H9 (cell line): ENCODE data around the gene ASXL3. TPM values are rescaled to one million over a fixed set of nuclear protein-coding genes. Genes with fewer than 3 reads are reported as not detected.

Experiments used
- DNase-seq: peaks from one replicate; pipeline ENCODE4 v3.0.0-alpha.2; 2017
- H2AFZ ChIP-seq: one replicate; pipeline ENCODE4 v1.6.1; 2013; ENCODE audit warnings: mild to moderate bottlenecking, low read length, control low read depth, moderate library complexity
- H2AK5ac ChIP-seq: 2 replicates; pipeline ENCODE4 v1.6.1; 2013; ENCODE audit warnings: low read length, control low read depth, mixed read lengths; ENCODE audit not compliant: insufficient read length
- H2BK120ac ChIP-seq: one replicate; pipeline ENCODE4 v1.6.1; 2013; ENCODE audit warnings: low read depth, mild to moderate bottlenecking, low read length, control low read depth, inconsistent platforms; ENCODE audit not compliant: poor library complexity, severe bottlenecking
- H2BK12ac ChIP-seq: 2 replicates; pipeline ENCODE4 v1.6.1; 2013; ENCODE audit warnings: low read length, control low read depth, mixed read lengths, low read depth; ENCODE audit not compliant: insufficient read length
- H2BK15ac ChIP-seq: 2 replicates; pipeline ENCODE4 v1.6.1; 2013; ENCODE audit warnings: low read depth, low read length, control low read depth
- H2BK20ac ChIP-seq: one replicate; pipeline ENCODE4 v1.6.1; 2013; ENCODE audit warnings: low read depth, mild to moderate bottlenecking, low read length, control low read depth, inconsistent platforms; ENCODE audit not compliant: poor library complexity, severe bottlenecking
- H2BK5ac ChIP-seq: 2 replicates; pipeline ENCODE4 v1.6.1; 2013; ENCODE audit warnings: low read length, control low read depth, mixed read lengths; ENCODE audit not compliant: insufficient read length
- H3K14ac ChIP-seq: 2 replicates; pipeline ENCODE4 v1.6.1; 2013; ENCODE audit warnings: low read length, control low read depth; ENCODE audit not compliant: insufficient read depth
- H3K18ac ChIP-seq: 2 replicates; pipeline ENCODE4 v1.6.1; 2013; ENCODE audit warnings: low read depth, mild to moderate bottlenecking, mixed read lengths, low read length, control low read depth; ENCODE audit not compliant: insufficient read length
- H3K23ac ChIP-seq: 2 replicates; pipeline ENCODE4 v1.6.1; 2013; ENCODE audit warnings: low read length, control low read depth, mixed read lengths, low read depth; ENCODE audit not compliant: insufficient read length
- H3K23me2 ChIP-seq: 2 replicates; pipeline ENCODE4 v1.6.1; 2013; ENCODE audit warnings: low read depth, mild to moderate bottlenecking, mixed read lengths, low read length, control low read depth; ENCODE audit not compliant: insufficient read length, poor library complexity, severe bottlenecking
- H3K27ac ChIP-seq: 2 replicates; pipeline ENCODE4 v1.5.1; 2013; ENCODE audit warnings: low read length, control low read depth, mixed read lengths, low read depth; ENCODE audit not compliant: insufficient read length
- H3K27me3 ChIP-seq: 2 replicates; pipeline ENCODE4 v1.6.1; 2013; ENCODE audit warnings: low read length, control low read depth, inconsistent platforms; ENCODE audit not compliant: insufficient read depth
- H3K4ac ChIP-seq: 2 replicates; pipeline ENCODE4 v1.6.1; 2013; ENCODE audit warnings: low read depth, mild to moderate bottlenecking, control low read depth, inconsistent platforms, low read length, moderate library complexity
- H3K4me1 ChIP-seq: 2 replicates; pipeline ENCODE4 v1.6.1; 2013; ENCODE audit warnings: low read length, control low read depth, inconsistent platforms; ENCODE audit not compliant: insufficient read depth
- H3K4me2 ChIP-seq: 2 replicates; pipeline ENCODE4 v1.6.1; 2013; ENCODE audit warnings: low read length, control low read depth, mixed read lengths; ENCODE audit not compliant: insufficient read length, insufficient read depth
- H3K56ac ChIP-seq: 2 replicates; pipeline ENCODE4 v1.6.1; 2013; ENCODE audit warnings: low read depth, mild to moderate bottlenecking, mixed read lengths, low read length, control low read depth; ENCODE audit not compliant: insufficient read length
- H3K79me1 ChIP-seq: 2 replicates; pipeline ENCODE4 v1.6.1; 2013; ENCODE audit warnings: low read depth, mild to moderate bottlenecking, moderate library complexity, low read length, control low read depth, inconsistent platforms; ENCODE audit not compliant: insufficient read depth, poor library complexity, severe bottlenecking
- H3K79me2 ChIP-seq: 2 replicates; pipeline ENCODE4 v1.6.1; 2013; ENCODE audit warnings: low read length, control low read depth, inconsistent platforms; ENCODE audit not compliant: insufficient read depth
- H3K9ac ChIP-seq: 2 replicates; pipeline ENCODE4 v1.6.1; 2013; ENCODE audit warnings: low read length, control low read depth, mixed read lengths; ENCODE audit not compliant: insufficient read length; ENCODE audit errors: extremely low read depth
- H3K9me3 ChIP-seq: one replicate; pipeline ENCODE4 v1.6.1; 2013; ENCODE audit warnings: low read depth, low read length, inconsistent platforms; ENCODE audit not compliant: control insufficient read depth
- H3T11ph ChIP-seq: one replicate; pipeline ENCODE4 v1.6.1; 2013; ENCODE audit warnings: mild to moderate bottlenecking, low read length, control low read depth, inconsistent platforms
- H4K20me1 ChIP-seq: one replicate; pipeline ENCODE4 v1.6.1; 2013; ENCODE audit not compliant: control insufficient read depth, insufficient read length, insufficient read depth
- H4K5ac ChIP-seq: 2 replicates; pipeline ENCODE4 v1.6.1; 2013; ENCODE audit warnings: low read depth, mild to moderate bottlenecking, mixed read lengths, low read length, control low read depth; ENCODE audit not compliant: insufficient read length
- H4K8ac ChIP-seq: replicated peaks from 2 replicates; pipeline ENCODE4 v1.6.1; 2013; ENCODE audit warnings: low read length, control low read depth, mixed read lengths, low read depth; ENCODE audit not compliant: insufficient read length
- H4K91ac ChIP-seq: 2 replicates; pipeline ENCODE4 v1.6.1; 2013; ENCODE audit warnings: low read depth, mild to moderate bottlenecking, moderate library complexity, mixed read lengths, low read length, control low read depth; ENCODE audit not compliant: insufficient read length
- H3K27ac Mint-ChIP-seq, 3 experiments: 2 replicates in 2 of 3; 3 replicates in 1 of 3; pipeline ENCODE4 v1.8.0; 2020 to 2021; ENCODE audit warnings: mixed read lengths in 3 of 3, mild to moderate bottlenecking in 1 of 3, moderate library complexity in 1 of 3
- H3K27me3 Mint-ChIP-seq: 2 replicates; pipeline ENCODE4 v1.8.0; 2021; ENCODE audit warnings: low read depth, mild to moderate bottlenecking, moderate library complexity, mixed read lengths
- H3K36me3 Mint-ChIP-seq, 3 experiments: 2 replicates in 2 of 3; 3 replicates in 1 of 3; pipeline ENCODE4 v1.8.0; 2020 to 2021; ENCODE audit warnings: low read depth in 3 of 3, mixed read lengths in 3 of 3; ENCODE audit not compliant: insufficient read depth in 1 of 3
- H3K4me1 Mint-ChIP-seq, 2 experiments: 2 replicates each; pipeline ENCODE4 v1.8.0; 2020; ENCODE audit warnings: mixed read lengths in 2 of 2
- H3K4me3 Mint-ChIP-seq, 2 experiments: 2 replicates in 1 of 2; 3 replicates in 1 of 2; pipeline ENCODE4 v1.8.0; 2020 to 2021; ENCODE audit warnings: mild to moderate bottlenecking in 2 of 2, mixed read lengths in 2 of 2, moderate library complexity in 1 of 2
- H3K9me3 Mint-ChIP-seq, 2 experiments: 2 replicates in 1 of 2; 3 replicates in 1 of 2; pipeline ENCODE4 v1.8.0; 2020; ENCODE audit warnings: mild to moderate bottlenecking in 2 of 2, mixed read lengths in 2 of 2, moderate library complexity in 1 of 2
- WGBS: extraction: QIAGEN DNeasy Blood & Tissue Kit; methylation state at CpG from one replicate; pipeline ENCODE4 v1.1.7; 2013; ENCODE audit warnings: missing lambda C conversion rate, low lambda C conversion rate, mixed read lengths; ENCODE audit not compliant: insufficient read length; ENCODE audit errors: extremely low coverage; 5-methylcytosine and 5-hydroxymethylcytosine counted together
- total RNA-seq: library from RNA; stranded (reverse); gene quantifications from 2 replicates; pipeline ENCODE4 v1.2.1, GENCODE V29; 2021
- TF ChIP-seq, protein P1 (sequence below): fragments of 200-600 bp; sonication (generic); conservative IDR thresholded peaks from 3 replicates; pipeline ENCODE4 v1.8.0; 2021; ENCODE audit warnings: antibody characterized with exemption, mild to moderate bottlenecking

The ASXL3 gene
- total RNA-seq, 1 experiment from 2014 or later: 0.35 TPM

DNA sequence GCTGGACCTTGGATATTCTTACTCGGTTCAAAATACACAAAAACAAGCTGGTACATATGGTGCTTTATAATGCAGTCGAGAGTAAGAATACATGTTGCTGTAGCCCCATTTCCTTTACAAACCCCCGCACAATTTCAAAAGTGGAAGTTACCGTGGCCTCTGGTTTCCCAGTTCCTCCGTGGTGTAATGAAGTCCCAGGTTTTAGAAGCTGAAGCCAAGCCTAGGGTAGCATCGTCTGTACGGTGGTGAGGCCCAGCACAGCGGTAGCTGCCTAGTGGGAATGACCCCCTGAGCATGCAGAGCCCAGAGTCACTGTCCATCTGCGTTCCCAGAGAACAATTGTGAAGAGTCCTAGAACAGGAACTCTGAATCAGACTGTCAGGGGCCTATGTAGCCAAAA, 171.8 kb downstream of the ASXL3 start:
- H4K91ac ChIP-seq: no peak overlapping the region
- no peak overlapping the region for H3K27ac ChIP-seq
- peaks cover 11 to 12% of the 10 kb centered on the region in 2 experiments; a peak in 3 of 4 replicates for H3K4me1 Mint-ChIP-seq
- TF ChIP-seq, protein P1, sequence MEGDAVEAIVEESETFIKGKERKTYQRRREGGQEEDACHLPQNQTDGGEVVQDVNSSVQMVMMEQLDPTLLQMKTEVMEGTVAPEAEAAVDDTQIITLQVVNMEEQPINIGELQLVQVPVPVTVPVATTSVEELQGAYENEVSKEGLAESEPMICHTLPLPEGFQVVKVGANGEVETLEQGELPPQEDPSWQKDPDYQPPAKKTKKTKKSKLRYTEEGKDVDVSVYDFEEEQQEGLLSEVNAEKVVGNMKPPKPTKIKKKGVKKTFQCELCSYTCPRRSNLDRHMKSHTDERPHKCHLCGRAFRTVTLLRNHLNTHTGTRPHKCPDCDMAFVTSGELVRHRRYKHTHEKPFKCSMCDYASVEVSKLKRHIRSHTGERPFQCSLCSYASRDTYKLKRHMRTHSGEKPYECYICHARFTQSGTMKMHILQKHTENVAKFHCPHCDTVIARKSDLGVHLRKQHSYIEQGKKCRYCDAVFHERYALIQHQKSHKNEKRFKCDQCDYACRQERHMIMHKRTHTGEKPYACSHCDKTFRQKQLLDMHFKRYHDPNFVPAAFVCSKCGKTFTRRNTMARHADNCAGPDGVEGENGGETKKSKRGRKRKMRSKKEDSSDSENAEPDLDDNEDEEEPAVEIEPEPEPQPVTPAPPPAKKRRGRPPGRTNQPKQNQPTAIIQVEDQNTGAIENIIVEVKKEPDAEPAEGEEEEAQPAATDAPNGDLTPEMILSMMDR: no peak
- H3K4me2 ChIP-seq: no peak overlapping the region
- no peak overlapping the region for H3K56ac ChIP-seq
- no peak overlapping the region for H2BK120ac ChIP-seq
- no peak overlapping the region for H2AFZ ChIP-seq
- DNase-seq: no peak
- no peak overlapping the region for H4K8ac ChIP-seq
- no peaks in the 10 kb centered on the region for H3K4me1 ChIP-seq
- no peak overlapping the region for H3K4ac ChIP-seq
- H2BK5ac ChIP-seq: no peak overlapping the region
- no peak overlapping the region; a peak in 2 of 7 replicates for H3K27ac Mint-ChIP-seq
- no peaks in the 10 kb centered on the region for H3K36me3 Mint-ChIP-seq
- no CpG with 5 or more reads among the region's 9 CpGs for WGBS
- H2BK12ac ChIP-seq: no peak overlapping the region
- H2BK20ac ChIP-seq: no peak overlapping the region
- no peaks in the 10 kb centered on the region for H3K9me3 ChIP-seq
- H3K79me1 ChIP-seq: no peaks in the 10 kb centered on the region
- H4K20me1 ChIP-seq: no peaks in the 10 kb centered on the region
- H3K9me3 Mint-ChIP-seq: no peaks in the 10 kb centered on the region
- H3K27me3 ChIP-seq: no peaks in the 10 kb centered on the region
- no peaks in the 10 kb centered on the region for H3K79me2 ChIP-seq
- no peak overlapping the region for H4K5ac ChIP-seq
- no peaks in the 10 kb centered on the region for H3K27me3 Mint-ChIP-seq
- H3T11ph ChIP-seq: no peak overlapping the region
- H2BK15ac ChIP-seq: no peak overlapping the region
- H3K4me3 Mint-ChIP-seq: no peak overlapping the region
- H3K23ac ChIP-seq: no peak overlapping the region
- H3K18ac ChIP-seq: no peak overlapping the region
- no peak overlapping the region for H2AK5ac ChIP-seq
- no peak overlapping the region for H3K9ac ChIP-seq
- H3K23me2 ChIP-seq: no peaks in the 10 kb centered on the region
- no peak overlapping the region for H3K14ac ChIP-seq
